Heart right ventricle (tissue), 16 donors: ENCODE data around the gene VPS26A. TPM values are rescaled to one million over a fixed set of nuclear protein-coding genes. Genes with fewer than 3 reads are reported as not detected.

Experiments
- ATAC-seq, 8 donors: fragments of 200-7000 bp; cut with Tn5 transposase; one replicate each; pipeline ENCODE4 v1.9.1; 2020; ENCODE audit warnings: mild to moderate bottlenecking in 8 of 8, moderate library complexity in 8 of 8, moderate number of reproducible peaks in 1 of 8
- DNase-seq, 2 donors: peaks; one replicate each; pipeline ENCODE4 v3.0.0-alpha.2; 2020
- H3K27ac ChIP-seq, 10 donors: fragments of 200-600 bp; sonication (generic) in 2 of 10; one replicate each; pipeline versions ENCODE4 v1.5.0 to v1.8.0; 2020 to 2022; ENCODE audit warnings: mild to moderate bottlenecking in 3 of 10
- H3K27me3 ChIP-seq, 7 donors: fragments of 200-600 bp; one replicate each; pipeline ENCODE4 v1.8.0; 2021 to 2022; ENCODE audit warnings: mild to moderate bottlenecking in 2 of 7
- H3K36me3 ChIP-seq, 9 donors: fragments of 200-600 bp; sonication (generic) in 1 of 9; one replicate each; pipeline versions ENCODE4 v1.5.0 to v1.8.0; 2020 to 2022; ENCODE audit warnings: mild to moderate bottlenecking in 2 of 9
- H3K4me1 ChIP-seq, 9 donors: fragments of 200-600 bp; sonication (generic) in 1 of 9; one replicate each; pipeline versions ENCODE4 v1.5.0 to v1.8.0; 2020 to 2022; ENCODE audit warnings: mild to moderate bottlenecking in 4 of 9
- H3K4me3 ChIP-seq, 10 donors: fragments of 200-600 bp; sonication (generic) in 2 of 10; one replicate each; pipeline versions ENCODE4 v1.5.0 to v1.8.0; 2020 to 2022; ENCODE audit warnings: mild to moderate bottlenecking in 7 of 10, moderate library complexity in 2 of 10
- H3K9me3 ChIP-seq, 11 donors: fragments of 200-600 bp in 10 of 11; sonication (generic) in 2 of 11; one replicate each; pipeline versions ENCODE4 v1.5.0 to v1.8.0; 2013 to 2022; ENCODE audit warnings: mild to moderate bottlenecking in 2 of 11, control low read depth in 1 of 11, moderate library complexity in 1 of 11
- WGBS, 2 donors: extraction: QIAGEN DNeasy Blood & Tissue Kit; methylation state at CpG; one replicate each; pipeline ENCODE4 v1.1.7; 2013; ENCODE audit warnings: inconsistent platforms in 1 of 2; 5-methylcytosine and 5-hydroxymethylcytosine counted together
- intact Hi-C, 10 donors: fragments of 100-400 bp; cut with DNase I; formaldehyde crosslinking; loops; one replicate each; pipeline versions ENCODE4 v1.11.1 to v1.14.2; 2022
- polyA plus RNA-seq, 2 donors: library from polyadenylated mRNA; stranded (reverse); fragments of 200-250 nt; gene quantifications; one replicate each; pipeline ENCODE4 v1.2.3, GENCODE V29; 2013
- total RNA-seq, 10 donors: library from RNA; stranded (reverse); fragmentation: NEBNext Ultra II Directional in 3 of 10; extraction: Animal tissue kit (Norgen Biotek cat#: 25700) in 3 of 10; gene quantifications; one replicate each; pipeline versions ENCODE4 v1.2.1 to v1.2.4, GENCODE V29; 2021 to 2023
- TF ChIP-seq, protein P1 (sequence below), 9 donors: fragments of 200-600 bp; sonication (generic) in 2 of 9; IDR thresholded peaks; one replicate each; pipeline versions ENCODE4 v1.5.0 to v1.8.0; 2021 to 2022; ENCODE audit warnings: antibody characterized with exemption in 9 of 9, mild to moderate bottlenecking in 5 of 9, moderate library complexity in 1 of 9
- donor health status: Arrhythmogenic right ventricular cardiomyopathy.
- donor health status: ischemic (EF 13 %, LVEDD 7.1; RV severe dilation, severe dysfunction).
- donor health status: healthy with polysubstance abuse.
- donor health status: DM: no; HTN: yes; CAD: no.
- donor health status: DM: no; HTN: no; CAD: no.
- donor health status: ischemic (EF 25% LVEDD 6.9; RV normal size, moderate dysfunction).
- donor health status: ischemic (EF 25% LVEDD 5.7; RV mildly dilated, moderate dysfunction).
- donor health status: healthy.
- donor health status: DM: yes; HTN: yes; CAD: no.
- donor health status: Ischemic cardiomyopathy.
- donor health status: ischemic (EF 35%, LVEDD 5.7; RV mildly dilated, moderate dysfunction).
- donor health status: nonischemic (EF 11% LVEDD 7.7; RV severe dilation, severe dysfunction).
- donor health status: DM: yes; HTN: yes; CAD: no.
- donor health status: PGD.
- donor health status: ischemic (EF 29% LVEDD 5.4; RV normal size, mild dysfunction).
- donor health status: nonischemic (EF 23%, LVEDD 6.1; RV moderate dilation, normal function).

Gene VPS26A
- total and polyA plus RNA-seq, 12 donors = 15.9 to 43.8 (median 34.2) TPM

DNA sequence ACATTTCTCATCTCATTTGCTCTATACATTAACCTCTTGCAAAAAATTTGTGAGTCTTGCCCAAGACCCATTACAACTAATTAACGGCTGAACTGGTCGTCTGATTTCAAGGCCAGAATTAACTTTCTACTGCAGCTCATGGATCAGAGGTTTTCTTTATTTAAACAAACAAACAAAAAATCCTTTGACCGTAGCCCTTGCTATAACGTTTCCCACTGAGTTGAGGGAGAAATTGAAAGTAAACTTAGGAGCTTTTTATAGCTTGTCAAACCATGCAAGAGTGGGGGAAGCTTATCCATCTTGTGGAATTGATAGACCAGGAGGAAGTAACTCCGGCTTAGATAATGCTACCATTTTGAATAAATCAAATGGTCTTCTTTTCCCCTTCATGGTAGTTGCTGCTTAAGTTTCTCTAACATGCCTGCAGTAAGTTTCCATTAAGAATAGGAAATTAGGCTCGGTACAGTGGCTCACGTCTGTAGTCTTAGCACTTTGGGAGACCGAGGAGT is 32.8 kb upstream of the VPS26A start:
- H3K9me3 ChIP-seq = no peaks in the 10 kb centered on the region
- peaks cover 0 to 29% (median 0%) of the 10 kb centered on the region in 9 donors for H3K36me3 ChIP-seq
- H3K4me3 ChIP-seq = peak overlapping the region in 8 of 10 donors; percentile 4 to 71 (median 54)
- peak overlapping the region in 8 of 10 donors; percentile 26 to 98 (median 88) for H3K27ac ChIP-seq
- 54 to 71% methylated on average over 8 of the region's 8 CpGs for WGBS, 2 donors
- no peaks in the 10 kb centered on the region for H3K27me3 ChIP-seq
- TF ChIP-seq, protein P1, sequence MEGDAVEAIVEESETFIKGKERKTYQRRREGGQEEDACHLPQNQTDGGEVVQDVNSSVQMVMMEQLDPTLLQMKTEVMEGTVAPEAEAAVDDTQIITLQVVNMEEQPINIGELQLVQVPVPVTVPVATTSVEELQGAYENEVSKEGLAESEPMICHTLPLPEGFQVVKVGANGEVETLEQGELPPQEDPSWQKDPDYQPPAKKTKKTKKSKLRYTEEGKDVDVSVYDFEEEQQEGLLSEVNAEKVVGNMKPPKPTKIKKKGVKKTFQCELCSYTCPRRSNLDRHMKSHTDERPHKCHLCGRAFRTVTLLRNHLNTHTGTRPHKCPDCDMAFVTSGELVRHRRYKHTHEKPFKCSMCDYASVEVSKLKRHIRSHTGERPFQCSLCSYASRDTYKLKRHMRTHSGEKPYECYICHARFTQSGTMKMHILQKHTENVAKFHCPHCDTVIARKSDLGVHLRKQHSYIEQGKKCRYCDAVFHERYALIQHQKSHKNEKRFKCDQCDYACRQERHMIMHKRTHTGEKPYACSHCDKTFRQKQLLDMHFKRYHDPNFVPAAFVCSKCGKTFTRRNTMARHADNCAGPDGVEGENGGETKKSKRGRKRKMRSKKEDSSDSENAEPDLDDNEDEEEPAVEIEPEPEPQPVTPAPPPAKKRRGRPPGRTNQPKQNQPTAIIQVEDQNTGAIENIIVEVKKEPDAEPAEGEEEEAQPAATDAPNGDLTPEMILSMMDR (IDR thresholded peaks at IDR 0.05) = no peak
- no peak for ATAC-seq
- intact Hi-C loops = loop anchor here in 7 of 10 donors (5.0 kb wide), 5 partner anchors 34 to 104 kb away; partner anchors contain the start of gene KIFBP (in 1 of the 7)
- no peak for DNase-seq
- H3K4me1 ChIP-seq = peaks cover 0 to 78% (median 14%) of the 10 kb centered on the region in 9 donors

DNA sequence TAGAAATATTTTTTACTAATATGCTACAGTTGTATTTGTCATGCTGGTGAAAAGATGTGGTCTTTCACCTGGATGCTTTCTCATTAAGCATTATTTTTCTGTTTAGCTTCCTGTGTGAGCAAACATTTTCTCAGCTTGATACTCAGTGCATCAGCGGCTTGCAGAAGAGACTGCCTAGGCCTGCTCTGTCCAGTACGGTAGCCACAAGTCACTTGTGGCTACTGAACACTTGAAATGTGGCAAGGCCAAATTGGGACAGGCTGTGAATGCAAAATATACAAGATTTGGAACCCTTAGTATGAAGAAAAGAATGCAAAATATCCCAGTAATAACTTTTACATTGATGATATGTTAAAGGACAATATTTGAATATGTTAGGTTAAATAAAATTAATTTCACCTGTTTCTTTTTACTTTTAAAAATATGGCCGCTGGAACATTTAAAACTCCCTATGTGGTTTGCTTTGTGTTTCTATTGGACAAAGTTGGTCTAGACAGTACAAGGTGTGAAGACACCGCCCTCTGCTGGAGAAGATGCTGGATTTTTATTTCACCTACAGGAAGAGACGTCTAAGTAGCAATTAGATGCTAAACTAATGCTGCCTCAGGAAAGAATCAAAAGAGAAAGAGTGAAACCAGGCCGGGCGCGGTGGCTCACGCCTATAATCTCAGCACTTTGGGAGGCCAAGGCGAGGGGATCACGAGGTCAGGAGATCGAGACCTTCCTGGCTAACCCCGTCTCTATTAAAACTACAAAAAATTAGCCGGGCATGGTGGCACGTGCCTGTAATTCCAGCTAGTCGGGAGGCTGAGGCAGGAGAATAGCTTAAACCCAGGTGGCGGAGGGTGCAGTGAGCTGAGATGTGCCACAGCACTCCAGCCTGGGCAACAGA is 30.8 kb upstream of the VPS26A start:
- H3K36me3 ChIP-seq = peaks cover 0 to 49% (median 0%) of the 10 kb centered on the region in 9 donors
- H3K4me3 ChIP-seq = peak overlapping the region in 3 of 10 donors; percentile 6 to 71 (median 33)
- H3K27me3 ChIP-seq = no peaks in the 10 kb centered on the region
- peak overlapping the region in 4 of 10 donors; percentile 1 to 98 (median 42) for H3K27ac ChIP-seq
- WGBS, 2 donors = 50 to 51% methylated on average over 17 of the region's 17 CpGs
- peaks cover 0 to 85% (median 7%) of the 10 kb centered on the region in 9 donors for H3K4me1 ChIP-seq
- intact Hi-C loops = loop anchor here in 9 of 10 donors (1.0 to 5.0 kb wide), 8 partner anchors 36 to 137 kb away; partner anchors contain the start of genes DDX21 (in 1 of the 9) and KIFBP (in 1 of the 9)
- no peaks in the 10 kb centered on the region for H3K9me3 ChIP-seq
- DNase-seq = peak; percentile 16 to 88
- peak; percentile 61 to 84 (median 74) for ATAC-seq
- TF ChIP-seq, protein P1 (IDR thresholded peaks at IDR 0.05) = peak; percentile 72 to 87 (median 84)

GRCh38 chr10:69093933-69094332 is 30.0 kb upstream of the VPS26A start:
- H3K27ac ChIP-seq = peak overlapping the region in 2 of 10 donors; percentile 57 to 98
- H3K4me3 ChIP-seq = peak overlapping the region in 1 of 10 donors; percentile 71
- 79 to 92% methylated on average over 1 of the region's 1 CpG for WGBS, 2 donors
- peaks cover 0 to 57% (median 0%) of the 10 kb centered on the region in 9 donors for H3K36me3 ChIP-seq
- H3K4me1 ChIP-seq = peaks cover 0 to 91% (median 7%) of the 10 kb centered on the region in 9 donors
- no peaks in the 10 kb centered on the region for H3K27me3 ChIP-seq
- DNase-seq (no peak), ATAC-seq (no peak)
- TF ChIP-seq, protein P1 (IDR thresholded peaks at IDR 0.05) = peak in 2 of 9 donors; percentile 10 to 19
- intact Hi-C loops = loop anchor here (1.0 to 5.0 kb wide), 9 partner anchors 37 to 138 kb away; partner anchors contain the start of genes DDX21 (in 1 of the 10) and KIFBP (in 1 of the 10)
- H3K9me3 ChIP-seq = no peaks in the 10 kb centered on the region

DNA sequence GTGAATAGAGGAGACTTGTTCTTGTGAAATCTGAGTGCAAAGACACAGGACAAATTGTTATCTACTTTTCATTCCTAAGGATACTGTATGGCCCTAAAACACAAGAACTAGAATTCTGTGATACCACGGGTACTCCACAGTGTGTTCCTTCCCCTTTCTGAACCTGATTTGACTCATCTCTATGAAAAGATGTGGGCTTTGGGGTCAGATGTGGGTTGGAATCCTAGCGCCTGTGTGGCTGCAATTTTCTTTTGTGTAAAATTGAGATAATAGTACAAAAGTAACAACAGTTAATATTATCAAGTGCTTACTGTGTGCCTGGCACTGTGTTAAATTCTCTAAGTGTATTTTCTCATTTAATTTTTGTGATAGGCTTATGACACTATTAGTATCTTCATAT is 27.9 kb upstream of the VPS26A start:
- no peak overlapping the region for H3K4me3 ChIP-seq
- peaks cover 0 to 67% (median 0%) of the 10 kb centered on the region in 9 donors for H3K36me3 ChIP-seq
- no peaks in the 10 kb centered on the region for H3K27me3 ChIP-seq
- ATAC-seq = no peak
- peaks cover 0 to 97% (median 7%) of the 10 kb centered on the region in 9 donors for H3K4me1 ChIP-seq
- no peaks in the 10 kb centered on the region for H3K9me3 ChIP-seq
- DNase-seq = no peak
- intact Hi-C loops = no loop called here
- WGBS, 2 donors = 79 to 81% methylated on average over 2 of the region's 2 CpGs
- TF ChIP-seq, protein P1 (IDR thresholded peaks at IDR 0.05) = no peak
- no peak overlapping the region for H3K27ac ChIP-seq
